Central memory CD8-positive, alpha-beta T cell (primary cell): ENCODE results near the gene PGBD5.

ENCODE experiments used
- ATAC-seq: fragments of 150-1000 bp; cut with Tn5 transposase; replicated peaks from 2 replicates; pipeline ENCODE4 v1.10.0; 2022; ENCODE audit warnings: mild to moderate bottlenecking, moderate FRiP score, moderate number of reproducible peaks; ENCODE audit not compliant: poor library complexity, severe bottlenecking; ENCODE audit errors: extremely low read depth
- DNase-seq, 2 donors: peaks; one replicate each; pipeline ENCODE4 v3.0.0; 2021; ENCODE audit warnings: low spot score in 2 of 2
- H3K27ac Mint-ChIP-seq: one replicate; pipeline ENCODE4 v1.8.0; 2022; ENCODE audit warnings: low read depth, mild to moderate bottlenecking, moderate library complexity, mixed read lengths
- H3K27me3 Mint-ChIP-seq: one replicate; pipeline ENCODE4 v1.8.0; 2022; ENCODE audit warnings: mixed read lengths
- H3K36me3 Mint-ChIP-seq: one replicate; pipeline ENCODE4 v1.8.0; 2022; ENCODE audit warnings: mild to moderate bottlenecking, moderate library complexity, mixed read lengths; ENCODE audit not compliant: insufficient read depth
- H3K4me1 Mint-ChIP-seq: one replicate; pipeline ENCODE4 v1.8.0; 2022; ENCODE audit warnings: mixed read lengths
- H3K4me3 Mint-ChIP-seq: one replicate; pipeline ENCODE4 v1.8.0; 2022; ENCODE audit warnings: mild to moderate bottlenecking, moderate library complexity, mixed read lengths
- H3K9me3 Mint-ChIP-seq: one replicate; pipeline ENCODE4 v1.8.0; 2022; ENCODE audit warnings: mixed read lengths

Gene PGBD5

GRCh38 chr1:230288641-230289349 is 137.3 kb downstream of the PGBD5 start:
- ATAC-seq (no peak), DNase-seq (no peak)
- Mint-ChIP-seq H3K9me3 (no peaks in the 10 kb centered on the region), H3K27me3 (peaks cover 48% of the 10 kb centered on the region), H3K36me3 (no peaks in the 10 kb centered on the region), H3K4me3 (no peak overlapping the region), H3K4me1 (peaks cover 9% of the 10 kb centered on the region), H3K27ac (no peak overlapping the region)

- Mint-ChIP-seq H3K4me3 (no peak overlapping the region), H3K27me3 (peaks cover 38% of the 10 kb centered on the region), H3K9me3 (no peaks in the 10 kb centered on the region), H3K4me1 (peaks cover 9% of the 10 kb centered on the region), H3K27ac (peak overlapping the region; percentile 67), H3K36me3 (no peaks in the 10 kb centered on the region)
- ATAC-seq (no peak), DNase-seq (no peak)
Observed at GRCh38 chr1:230287674-230288315, 138.3 kb downstream of the PGBD5 start.

- Mint-ChIP-seq H3K9me3 (no peaks in the 10 kb centered on the region), H3K27me3 (peaks cover 29% of the 10 kb centered on the region), H3K27ac (no peak overlapping the region), H3K4me1 (peaks cover 6% of the 10 kb centered on the region), H3K4me3 (no peak overlapping the region), H3K36me3 (no peaks in the 10 kb centered on the region)
- DNase-seq, result no peak
- no peak for ATAC-seq
Observed at GRCh38 chr1:230286890-230287269, 139.3 kb downstream of the PGBD5 start.

GRCh38 chr1:230286166-230286889 is 139.8 kb downstream of the PGBD5 start:
- Mint-ChIP-seq H3K27ac (no peak overlapping the region), H3K9me3 (no peaks in the 10 kb centered on the region), H3K36me3 (no peaks in the 10 kb centered on the region), H3K27me3 (peaks cover 24% of the 10 kb centered on the region), H3K4me1 (peaks cover under 1% of the 10 kb centered on the region), H3K4me3 (no peak overlapping the region)
- ATAC-seq, result no peak
- no peak for DNase-seq

- H3K27me3 Mint-ChIP-seq, result peaks cover 21% of the 10 kb centered on the region
- H3K4me3 Mint-ChIP-seq, result no peak overlapping the region
- no peak overlapping the region for H3K27ac Mint-ChIP-seq
- H3K4me1 Mint-ChIP-seq, result no peaks in the 10 kb centered on the region
- no peaks in the 10 kb centered on the region for H3K9me3 Mint-ChIP-seq
- H3K36me3 Mint-ChIP-seq, result peaks cover 2% of the 10 kb centered on the region
- no peak for ATAC-seq
- no peak for DNase-seq
Observed at GRCh38 chr1:230285351-230285750, 140.8 kb downstream of the PGBD5 start.

- DNase-seq (no peak), ATAC-seq (no peak)
- peaks cover 2% of the 10 kb centered on the region for H3K36me3 Mint-ChIP-seq
Observed at GRCh38 chr1:230284891-230285290, 141.2 kb downstream of the PGBD5 start.

GRCh38 chr1:230283678-230284077 is 142.5 kb downstream of the PGBD5 start:
- peaks cover 12% of the 10 kb centered on the region for H3K27me3 Mint-ChIP-seq
- ATAC-seq (no peak), DNase-seq (no peak)
- peaks cover 7% of the 10 kb centered on the region for H3K36me3 Mint-ChIP-seq
- no peaks in the 10 kb centered on the region for H3K4me1 Mint-ChIP-seq
- no peaks in the 10 kb centered on the region for H3K9me3 Mint-ChIP-seq
- H3K4me3 Mint-ChIP-seq, result no peak overlapping the region
- H3K27ac Mint-ChIP-seq, result no peak overlapping the region

More at GRCh38 chr1:230284891-230285290, 141.2 kb downstream of the PGBD5 start:
- no peaks in the 10 kb centered on the region for H3K9me3 Mint-ChIP-seq
- H3K27ac Mint-ChIP-seq, result no peak overlapping the region
- no peaks in the 10 kb centered on the region for H3K4me1 Mint-ChIP-seq
- peaks cover 18% of the 10 kb centered on the region for H3K27me3 Mint-ChIP-seq
- H3K4me3 Mint-ChIP-seq, result no peak overlapping the region

GRCh38 chr1:230282157-230282556 is 144.0 kb downstream of the PGBD5 start:
- Mint-ChIP-seq H3K36me3 (peaks cover 15% of the 10 kb centered on the region), H3K4me3 (no peak overlapping the region), H3K9me3 (no peaks in the 10 kb centered on the region), H3K4me1 (no peaks in the 10 kb centered on the region), H3K27ac (no peak overlapping the region), H3K27me3 (no peaks in the 10 kb centered on the region)
- DNase-seq (no peak), ATAC-seq (no peak)

GRCh38 chr1:230281556-230281955 is 144.6 kb downstream of the PGBD5 start:
- H3K9me3 Mint-ChIP-seq, result no peaks in the 10 kb centered on the region
- no peaks in the 10 kb centered on the region for H3K4me1 Mint-ChIP-seq
- DNase-seq (no peak), ATAC-seq (no peak)
- no peak overlapping the region for H3K27ac Mint-ChIP-seq
- no peaks in the 10 kb centered on the region for H3K27me3 Mint-ChIP-seq
- H3K36me3 Mint-ChIP-seq, result peaks cover 15% of the 10 kb centered on the region
- H3K4me3 Mint-ChIP-seq, result no peak overlapping the region

GRCh38 chr1:230280906-230281413 is 145.2 kb downstream of the PGBD5 start:
- Mint-ChIP-seq H3K27ac (no peak overlapping the region), H3K36me3 (peaks cover 15% of the 10 kb centered on the region)
- no peak for ATAC-seq

GRCh38 chr1:230280054-230280795 is 145.9 kb downstream of the PGBD5 start:
- ATAC-seq, result no peak
- Mint-ChIP-seq H3K4me1 (no peaks in the 10 kb centered on the region), H3K36me3 (peaks cover 15% of the 10 kb centered on the region), H3K27me3 (no peaks in the 10 kb centered on the region), H3K4me3 (no peak overlapping the region), H3K27ac (no peak overlapping the region), H3K9me3 (no peaks in the 10 kb centered on the region)
- no peak for DNase-seq

More at GRCh38 chr1:230280906-230281413, 145.2 kb downstream of the PGBD5 start:
- H3K4me3 Mint-ChIP-seq, result no peak overlapping the region
- no peaks in the 10 kb centered on the region for H3K4me1 Mint-ChIP-seq
- H3K9me3 Mint-ChIP-seq, result no peaks in the 10 kb centered on the region
- H3K27me3 Mint-ChIP-seq, result no peaks in the 10 kb centered on the region
- no peak for DNase-seq

- Mint-ChIP-seq H3K27ac (no peak overlapping the region), H3K4me1 (no peaks in the 10 kb centered on the region), H3K36me3 (peaks cover 15% of the 10 kb centered on the region), H3K9me3 (no peaks in the 10 kb centered on the region), H3K4me3 (no peak overlapping the region), H3K27me3 (no peaks in the 10 kb centered on the region)
- DNase-seq (no peak), ATAC-seq (no peak)
Observed at GRCh38 chr1:230279583-230279945, 146.6 kb downstream of the PGBD5 start.
